HG03108 (cell line): ENCODE data around the gene LRBA.

Experiments used
- ATAC-seq: cut with Tn5 transposase; IDR thresholded peaks from one replicate; pipeline ENCODE4 v1.9.1; 2021; ENCODE audit warnings: moderate library complexity; ENCODE audit not compliant: unreplicated experiment

Gene LRBA

GRCh38 chr4:150235317-150235716 lies 779.8 kb downstream of the LRBA start:
- no peak for ATAC-seq

GRCh38 chr4:150234246-150234645 lies 780.8 kb downstream of the LRBA start:
- no peak for ATAC-seq

GRCh38 chr4:150232029-150232428 lies 783.1 kb downstream of the LRBA start:
- ATAC-seq = no peak

- ATAC-seq = no peak
These were observed 783.8 kb downstream of the LRBA start for GRCh38 chr4:150231107-150231770.

- ATAC-seq = no peak
These were observed 784.5 kb downstream of the LRBA start for GRCh38 chr4:150230561-150230960.

- ATAC-seq = no peak
These were observed 785.6 kb downstream of the LRBA start for GRCh38 chr4:150229520-150229919.

GRCh38 chr4:150224896-150225591 lies 790.0 kb downstream of the LRBA start:
- no peak for ATAC-seq

GRCh38 chr4:150219841-150220240 lies 795.2 kb downstream of the LRBA start:
- no peak for ATAC-seq

GRCh38 chr4:150218447-150218846 lies 796.6 kb downstream of the LRBA start:
- ATAC-seq = no peak

GRCh38 chr4:150217808-150218207 lies 797.3 kb downstream of the LRBA start:
- ATAC-seq = no peak

GRCh38 chr4:150217192-150217591 lies 797.9 kb downstream of the LRBA start:
- no peak for ATAC-seq

- ATAC-seq = no peak
These were observed 798.4 kb downstream of the LRBA start for GRCh38 chr4:150216726-150217125.

GRCh38 chr4:150215601-150216000 lies 799.5 kb downstream of the LRBA start:
- no peak for ATAC-seq
